HEK293 (cell line): ENCODE data around the gene ABTB2.
A peak's percentile ranks its signal among the peaks of the same experiment; 100 is the strongest.

Source experiments
- CTCF ChIA-PET: fragments of 350-600 bp; formaldehyde crosslinking; extraction: SDS; loops from one replicate; lab custom pipeline; 2021; ENCODE audit warnings: antibody characterized with exemption; lab: Yijun Ruan, JAX
- POLR2A ChIA-PET: fragments of 300-600 bp; formaldehyde crosslinking; extraction: SDS; loops from one replicate; lab custom pipeline; 2020; ENCODE audit warnings: antibody characterized with exemption, inconsistent platforms; lab: Yijun Ruan, JAX
- H3K27ac ChIP-seq: fragments of 200-500 bp; sonication (Bioruptor generic); 2 replicates; pipeline ENCODE4 v1.5.1; 2014; ENCODE audit warnings: low read depth, low read length, control low read depth, inconsistent platforms; ENCODE audit errors: extremely low read depth
- H3K36me3 ChIP-seq, 2 experiments: fragments of 200-500 bp in 1 of 2; sonication (Bioruptor generic) in 1 of 2; 1 replicate in 1 of 2; 2 replicates in 1 of 2; pipeline ENCODE4 v1.5.1; 2014 to 2017; ENCODE audit warnings: inconsistent platforms in 2 of 2, low read length in 2 of 2; ENCODE audit not compliant: control insufficient read depth in 2 of 2, insufficient read depth in 1 of 2
- H3K4me1 ChIP-seq: fragments of 200-500 bp; sonication (Bioruptor generic); 2 replicates; pipeline ENCODE4 v1.5.1; 2014; ENCODE audit warnings: mild to moderate bottlenecking, low read length, inconsistent platforms; ENCODE audit not compliant: control insufficient read depth, insufficient read depth
- H3K4me3 ChIP-seq: 2 replicates; pipeline ENCODE4 v1.5.1; 2011; ENCODE audit warnings: low read depth, mild to moderate bottlenecking, control low read depth, low read length, moderate library complexity
- H3K9me3 ChIP-seq: fragments of 200-500 bp; sonication (Bioruptor generic); 2 replicates; pipeline ENCODE4 v1.5.1; 2014; ENCODE audit warnings: low read depth, low read length, inconsistent platforms; ENCODE audit not compliant: control insufficient read depth, insufficient read depth
- BCL11B ChIP-seq: fragments of 450-650 bp; formaldehyde crosslinking; IDR thresholded peaks from 2 replicates; pipeline ENCODE4 v1.5.1; 2016; ENCODE audit warnings: low read depth, missing biosample characterization, missing genetic modification characterization
- EGR2 ChIP-seq: fragments of 450-650 bp; formaldehyde crosslinking; IDR thresholded peaks from 2 replicates; pipeline ENCODE4 v1.5.1; 2016; ENCODE audit warnings: low read depth, missing biosample characterization, missing genetic modification characterization
- GFI1B ChIP-seq: fragments of 450-650 bp; formaldehyde crosslinking; IDR thresholded peaks from 2 replicates; pipeline ENCODE4 v1.5.1; 2016; ENCODE audit warnings: missing biosample characterization, missing genetic modification characterization
- GLI2 ChIP-seq: fragments of 450-650 bp; formaldehyde crosslinking; IDR thresholded peaks from 2 replicates; pipeline ENCODE4; 2017; ENCODE audit warnings: missing biosample characterization, missing genetic modification characterization, low read depth, borderline replicate concordance
- GLIS1 ChIP-seq: fragments of 450-650 bp; formaldehyde crosslinking; IDR thresholded peaks from 2 replicates; pipeline ENCODE4 v1.5.1; 2016; ENCODE audit warnings: missing biosample characterization, missing genetic modification characterization
- HIC1 ChIP-seq: fragments of 450-650 bp; formaldehyde crosslinking; IDR thresholded peaks from 2 replicates; pipeline ENCODE4 v1.5.1; 2016; ENCODE audit warnings: missing biosample characterization, missing genetic modification characterization
- MEIS1 ChIP-seq: sonication (generic); formaldehyde crosslinking; IDR thresholded peaks from 2 replicates; pipeline ENCODE4 v1.8.1; 2022; ENCODE audit warnings: missing genetic modification reagents, mild to moderate bottlenecking, borderline replicate concordance
- PRDM6 ChIP-seq: fragments of 450-650 bp; formaldehyde crosslinking; IDR thresholded peaks from 2 replicates; pipeline ENCODE4 v1.5.1; 2017; ENCODE audit warnings: missing biosample characterization, missing genetic modification characterization
- ZBTB6 ChIP-seq: fragments of 450-650 bp; formaldehyde crosslinking; IDR thresholded peaks from 2 replicates; pipeline ENCODE4 v1.5.1; 2017; ENCODE audit warnings: missing biosample characterization, missing genetic modification characterization
- ZBTB8A ChIP-seq: fragments of 450-650 bp; formaldehyde crosslinking; IDR thresholded peaks from 2 replicates; pipeline ENCODE4 v1.5.1; 2016; ENCODE audit warnings: missing biosample characterization, missing genetic modification characterization
- ZFHX2 ChIP-seq: fragments of 450-650 bp; formaldehyde crosslinking; conservative IDR thresholded peaks from 2 replicates; pipeline ENCODE4 v1.5.1; 2016; ENCODE audit warnings: missing biosample characterization, missing genetic modification characterization
- ZFP69B ChIP-seq: fragments of 450-650 bp; formaldehyde crosslinking; IDR thresholded peaks from 2 replicates; pipeline ENCODE4 v1.5.1; 2016; ENCODE audit warnings: missing biosample characterization, missing genetic modification characterization
- ZNF10 ChIP-seq: fragments of 450-650 bp; formaldehyde crosslinking; IDR thresholded peaks from 2 replicates; pipeline ENCODE4 v1.5.1; 2017; ENCODE audit warnings: missing biosample characterization, missing genetic modification characterization
- ZNF140 ChIP-seq: fragments of 450-650 bp; formaldehyde crosslinking; IDR thresholded peaks from 2 replicates; pipeline ENCODE4 v1.5.1; 2016; ENCODE audit warnings: missing biosample characterization, missing genetic modification characterization
- ZNF311 ChIP-seq: fragments of 450-650 bp; formaldehyde crosslinking; IDR thresholded peaks from 2 replicates; pipeline ENCODE4 v1.5.1; 2017; ENCODE audit warnings: missing biosample characterization, missing genetic modification characterization, borderline replicate concordance
- ZNF449 ChIP-seq: fragments of 450-650 bp; formaldehyde crosslinking; IDR thresholded peaks from 2 replicates; pipeline ENCODE4 v1.5.1; 2017; ENCODE audit warnings: missing biosample characterization, mild to moderate bottlenecking, missing genetic modification characterization, moderate library complexity
- ZNF501 ChIP-seq: fragments of 450-650 bp; formaldehyde crosslinking; IDR thresholded peaks from 2 replicates; pipeline ENCODE4 v1.5.1; 2016; ENCODE audit warnings: missing biosample characterization, missing genetic modification characterization
- ZNF600 ChIP-seq: fragments of 450-650 bp; formaldehyde crosslinking; IDR thresholded peaks from 2 replicates; pipeline ENCODE4 v1.5.1; 2016; ENCODE audit warnings: missing biosample characterization, missing genetic modification characterization
- ZNF624 ChIP-seq: fragments of 450-650 bp; formaldehyde crosslinking; IDR thresholded peaks from 2 replicates; pipeline ENCODE4 v1.5.1; 2017; ENCODE audit warnings: missing biosample characterization, missing genetic modification characterization
- ZNF704 ChIP-seq: fragments of 450-650 bp; formaldehyde crosslinking; IDR thresholded peaks from 2 replicates; pipeline ENCODE4 v1.5.1; 2016; ENCODE audit warnings: missing biosample characterization, missing genetic modification characterization
- ZNF785 ChIP-seq: fragments of 450-650 bp; formaldehyde crosslinking; IDR thresholded peaks from 2 replicates; pipeline ENCODE4 v1.5.1; 2016; ENCODE audit warnings: missing biosample characterization, missing genetic modification characterization
- ZNF792 ChIP-seq: fragments of 450-650 bp; formaldehyde crosslinking; IDR thresholded peaks from 2 replicates; pipeline ENCODE4 v1.5.1; 2016; ENCODE audit warnings: missing biosample characterization, missing genetic modification characterization
- ZNF837 ChIP-seq: fragments of 450-650 bp; formaldehyde crosslinking; IDR thresholded peaks from 2 replicates; pipeline ENCODE4 v1.5.1; 2016; ENCODE audit warnings: missing biosample characterization, missing genetic modification characterization
- ZSCAN30 ChIP-seq: fragments of 450-650 bp; IDR thresholded peaks from 2 replicates; pipeline ENCODE4 v1.5.1; 2018; ENCODE audit warnings: missing biosample characterization, mild to moderate bottlenecking, missing genetic modification characterization, moderate library complexity

Gene ABTB2

GRCh38 chr11:34238966-34239365 lies 118.8 kb downstream of the ABTB2 start:
- H3K9me3 ChIP-seq = no peaks in the 10 kb centered on the region
- H3K4me1 ChIP-seq = 0 out of 2 replicates have a peak, but pooled peaks cover 2% of the 10 kb centered on the region
- H3K4me3 ChIP-seq = no peak overlapping the region
- ChIA-PET CTCF (interaction anchor here (0.7 to 0.9 kb wide), 3 partner anchors 13 to 257 kb away, joined by 3 to 4 read pairs (median 4); no protein-coding TSS in a partner anchor), POLR2A (interaction anchor here (1.2 kb wide), 1 partner anchor 119 kb away, joined by 3 read pairs; the partner anchor contains the start of gene ABTB2)
- peak; percentile 96 for TF ChIP-seq EGR2 (tag by site-specific recombination)
- TF ChIP-seq ZNF624 = no peak
- 0 out of 2 replicates have a peak, but pooled peaks have one; percentile 25 for TF ChIP-seq ZNF10 (tag by site-specific recombination)
- TF ChIP-seq ZNF449 = no peak
- TF ChIP-seq ZFHX2 (tag by site-specific recombination) = peak; percentile 97
- TF ChIP-seq GLIS1 = peak; percentile 75
- H3K36me3 ChIP-seq = no peaks in the 10 kb centered on the region
- H3K27ac ChIP-seq = no peak overlapping the region

- no peaks in the 10 kb centered on the region for H3K36me3 ChIP-seq
- ChIA-PET POLR2A (no interaction called here), CTCF (interaction anchor here (0.6 to 0.9 kb wide), 4 partner anchors 12 to 229 kb away, joined by 3 to 4 read pairs (median 4); no protein-coding TSS in a partner anchor)
- TF ChIP-seq ZNF449 (no peak), ZNF704 (tag by site-specific recombination) (no peak), GLI2 (no peak), GFI1B (tag by site-specific recombination) (no peak), HIC1 (tag by site-specific recombination) (no peak), ZNF501 (tag by site-specific recombination) (no peak), ZNF311 (no peak), ZSCAN30 (tag by site-specific recombination) (no peak), MEIS1 (no peak), ZBTB8A (tag by site-specific recombination) (no peak), ZNF600 (tag by site-specific recombination) (no peak), ZFP69B (tag by site-specific recombination) (no peak), ZNF785 (no peak), ZBTB6 (tag by site-specific recombination) (no peak), BCL11B (no peak), ZNF140 (tag by site-specific recombination) (no peak), ZNF792 (tag by site-specific recombination) (no peak), PRDM6 (tag by site-specific recombination) (no peak), ZNF837 (tag by site-specific recombination) (no peak)
- no peaks in the 10 kb centered on the region for H3K9me3 ChIP-seq
- H3K27ac ChIP-seq = no peak overlapping the region
- H3K4me1 ChIP-seq = no peaks in the 10 kb centered on the region
- no peak overlapping the region for H3K4me3 ChIP-seq
Measured at GRCh38 chr11:34238533-34238932, 119.3 kb downstream of the ABTB2 start.
